OCI-LY1 (cell line): ENCODE measurements around the gene A2ML1.

Experiments
- H2AFZ ChIP-seq: fragments of 200-600 bp; sonication (generic), shearing (Covaris generic); 2 replicates; pipeline ENCODE4 v1.6.0; 2014; ENCODE audit warnings: antibody characterized with exemption, mild to moderate bottlenecking, low read length
- H3F3A ChIP-seq: fragments of 200-600 bp; sonication (generic), shearing (Covaris generic); 2 replicates; pipeline ENCODE4 v1.6.0; 2014; ENCODE audit warnings: mild to moderate bottlenecking, antibody characterized with exemption, low read length, moderate library complexity; ENCODE audit not compliant: insufficient read depth
- H3K27ac ChIP-seq: fragments of 200-600 bp; sonication (generic); 2 replicates; pipeline ENCODE4 v1.5.1; 2014; ENCODE audit warnings: low read length, mixed run types, mild to moderate bottlenecking, low read depth; ENCODE audit not compliant: poor library complexity, severe bottlenecking
- H3K27me3 ChIP-seq: fragments of 200-600 bp; sonication (generic); 2 replicates; pipeline ENCODE4 v1.6.0; 2014; ENCODE audit warnings: antibody characterized with exemption, mild to moderate bottlenecking, low read length, moderate library complexity; ENCODE audit not compliant: insufficient read depth
- H3K36me3 ChIP-seq: fragments of 200-600 bp; sonication (generic); 2 replicates; pipeline ENCODE4 v1.6.1; 2014; ENCODE audit warnings: mild to moderate bottlenecking, antibody characterized with exemption, low read length, moderate library complexity, mixed read lengths; ENCODE audit not compliant: insufficient read depth
- H3K4me1 ChIP-seq: fragments of 200-600 bp; sonication (generic); 2 replicates; pipeline ENCODE4 v1.5.1; 2014; ENCODE audit warnings: mild to moderate bottlenecking, low read length, moderate library complexity; ENCODE audit not compliant: insufficient read depth, severe bottlenecking
- H3K4me2 ChIP-seq: fragments of 200-600 bp; sonication (generic), shearing (Covaris generic); 2 replicates; pipeline ENCODE4 v1.6.1; 2014; ENCODE audit warnings: low read length
- H3K4me3 ChIP-seq: fragments of 200-600 bp; sonication (generic); 2 replicates; pipeline ENCODE4 v1.5.1; 2014; ENCODE audit warnings: low read length, low read depth, mild to moderate bottlenecking, mixed read lengths; ENCODE audit not compliant: poor library complexity, severe bottlenecking
- H3K79me2 ChIP-seq: fragments of 200-600 bp; shearing (Covaris generic); 2 replicates; pipeline ENCODE4 v1.6.1; 2016; ENCODE audit warnings: mixed run types, low read length, mixed read lengths; ENCODE audit not compliant: insufficient read depth
- H3K9ac ChIP-seq: fragments of 200-600 bp; sonication (generic), shearing (Covaris generic); 2 replicates; pipeline ENCODE4 v1.6.1; 2014; ENCODE audit warnings: mild to moderate bottlenecking, low read length, mixed read lengths
- H3K9me2 ChIP-seq: fragments of 200-600 bp; sonication (generic), shearing (Covaris generic); 2 replicates; pipeline ENCODE4 v1.6.1; 2014; ENCODE audit warnings: low read depth, mild to moderate bottlenecking, low read length, mixed read lengths
- H3K9me3 ChIP-seq: fragments of 200-600 bp; shearing (Covaris generic); 2 replicates; pipeline ENCODE4 v1.6.1; 2014; ENCODE audit warnings: low read length, mixed read lengths
- H4K20me1 ChIP-seq: fragments of 200-600 bp; sonication (generic), shearing (Covaris generic); 2 replicates; pipeline ENCODE4 v1.6.0; 2016; ENCODE audit warnings: mild to moderate bottlenecking, low read length; ENCODE audit not compliant: insufficient read depth
- EZH2 ChIP-seq: fragments of 200-600 bp; sonication (generic), shearing (Covaris generic); IDR thresholded peaks from 2 replicates; pipeline ENCODE4 v1.8.0; 2017; ENCODE audit warnings: borderline replicate concordance, mixed run types, mild to moderate bottlenecking, antibody characterized with exemption, low read length, moderate library complexity, mixed read lengths
- TF ChIP-seq, protein P1 (sequence below): fragments of 200-600 bp; sonication (generic), shearing (Covaris generic); IDR thresholded peaks from 2 replicates; pipeline ENCODE4 v1.5.1; 2017; ENCODE audit warnings: mild to moderate bottlenecking, antibody characterized with exemption, low read length, moderate library complexity, mixed read lengths

A2ML1 gene

DNA sequence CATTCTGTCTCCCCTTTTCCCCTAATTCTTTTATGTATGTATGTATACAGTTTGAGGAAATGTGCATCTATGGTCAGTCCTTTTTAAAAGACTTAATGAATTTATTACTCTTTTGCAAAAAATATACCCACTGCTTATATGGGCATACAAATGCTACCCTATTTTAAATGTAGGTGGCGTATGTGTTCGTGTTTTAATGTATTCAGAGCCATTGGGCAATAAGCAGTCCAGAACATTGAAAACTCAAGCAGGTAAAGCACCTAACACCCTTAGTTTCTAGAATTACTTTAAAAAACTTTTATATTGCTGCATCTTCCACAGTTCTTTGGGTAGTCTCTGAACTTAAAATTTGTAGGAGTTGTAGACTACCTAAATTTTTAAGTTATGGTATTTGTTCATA lies 42.6 kb upstream of the A2ML1 start:
- Histone ChIP-seq H3K27ac (peak overlapping the region; percentile 28), H3K79me2 (no peaks in the 10 kb centered on the region), H3K4me1 (no peaks in the 10 kb centered on the region), H3K36me3 (peaks cover 53% of the 10 kb centered on the region; the same call in 1 of the 2 replicates), H3K27me3 (no peaks in the 10 kb centered on the region), H3K4me2 (no peak overlapping the region), H3K9me2 (no peaks in the 10 kb centered on the region), H3K9ac (no peak overlapping the region), H2AFZ (no peak overlapping the region), H3F3A (0 out of 2 replicates have a peak, but pooled peaks cover 4% of the 10 kb centered on the region), H4K20me1 (no peaks in the 10 kb centered on the region), H3K4me3 (no peak overlapping the region), H3K9me3 (no peaks in the 10 kb centered on the region)
- TF ChIP-seq, protein P1, sequence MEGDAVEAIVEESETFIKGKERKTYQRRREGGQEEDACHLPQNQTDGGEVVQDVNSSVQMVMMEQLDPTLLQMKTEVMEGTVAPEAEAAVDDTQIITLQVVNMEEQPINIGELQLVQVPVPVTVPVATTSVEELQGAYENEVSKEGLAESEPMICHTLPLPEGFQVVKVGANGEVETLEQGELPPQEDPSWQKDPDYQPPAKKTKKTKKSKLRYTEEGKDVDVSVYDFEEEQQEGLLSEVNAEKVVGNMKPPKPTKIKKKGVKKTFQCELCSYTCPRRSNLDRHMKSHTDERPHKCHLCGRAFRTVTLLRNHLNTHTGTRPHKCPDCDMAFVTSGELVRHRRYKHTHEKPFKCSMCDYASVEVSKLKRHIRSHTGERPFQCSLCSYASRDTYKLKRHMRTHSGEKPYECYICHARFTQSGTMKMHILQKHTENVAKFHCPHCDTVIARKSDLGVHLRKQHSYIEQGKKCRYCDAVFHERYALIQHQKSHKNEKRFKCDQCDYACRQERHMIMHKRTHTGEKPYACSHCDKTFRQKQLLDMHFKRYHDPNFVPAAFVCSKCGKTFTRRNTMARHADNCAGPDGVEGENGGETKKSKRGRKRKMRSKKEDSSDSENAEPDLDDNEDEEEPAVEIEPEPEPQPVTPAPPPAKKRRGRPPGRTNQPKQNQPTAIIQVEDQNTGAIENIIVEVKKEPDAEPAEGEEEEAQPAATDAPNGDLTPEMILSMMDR: peak; percentile 21; the same call in 1 of the 2 replicates
- TF ChIP-seq EZH2: no peak

DNA sequence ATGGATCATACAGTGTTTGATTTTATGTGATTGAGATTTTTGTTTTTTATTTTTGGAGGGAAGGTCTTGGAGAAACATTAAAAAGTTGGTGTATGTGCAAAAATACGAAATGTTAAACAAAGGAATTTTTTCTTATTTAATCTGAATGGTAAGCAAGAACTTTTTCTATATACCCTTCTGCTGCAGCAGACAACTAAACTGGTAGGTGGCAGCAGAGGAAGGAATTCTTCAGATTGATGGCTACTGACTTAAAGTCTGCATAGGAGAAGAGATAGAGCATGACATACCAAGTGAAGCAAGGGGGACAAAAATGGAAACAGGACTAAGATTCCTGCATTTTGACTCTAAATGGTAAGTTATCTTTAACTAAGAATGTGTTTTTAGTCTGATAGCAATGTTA lies 42.0 kb upstream of the A2ML1 start:
- Histone ChIP-seq H3K9me3 (no peaks in the 10 kb centered on the region), H3K4me3 (no peak overlapping the region), H3K36me3 (peaks cover 47% of the 10 kb centered on the region; the same call in 1 of the 2 replicates), H4K20me1 (no peaks in the 10 kb centered on the region), H3K27ac (peak overlapping the region; percentile 28), H2AFZ (no peak overlapping the region), H3K79me2 (no peaks in the 10 kb centered on the region), H3K4me1 (no peaks in the 10 kb centered on the region), H3K4me2 (no peak overlapping the region), H3K27me3 (no peaks in the 10 kb centered on the region), H3K9me2 (no peaks in the 10 kb centered on the region), H3K9ac (no peak overlapping the region), H3F3A (0 out of 2 replicates have a peak, but pooled peaks cover 4% of the 10 kb centered on the region)
- TF ChIP-seq, protein P1: peak; percentile 46; the same call in 1 of the 2 replicates
- no peak for TF ChIP-seq EZH2

DNA sequence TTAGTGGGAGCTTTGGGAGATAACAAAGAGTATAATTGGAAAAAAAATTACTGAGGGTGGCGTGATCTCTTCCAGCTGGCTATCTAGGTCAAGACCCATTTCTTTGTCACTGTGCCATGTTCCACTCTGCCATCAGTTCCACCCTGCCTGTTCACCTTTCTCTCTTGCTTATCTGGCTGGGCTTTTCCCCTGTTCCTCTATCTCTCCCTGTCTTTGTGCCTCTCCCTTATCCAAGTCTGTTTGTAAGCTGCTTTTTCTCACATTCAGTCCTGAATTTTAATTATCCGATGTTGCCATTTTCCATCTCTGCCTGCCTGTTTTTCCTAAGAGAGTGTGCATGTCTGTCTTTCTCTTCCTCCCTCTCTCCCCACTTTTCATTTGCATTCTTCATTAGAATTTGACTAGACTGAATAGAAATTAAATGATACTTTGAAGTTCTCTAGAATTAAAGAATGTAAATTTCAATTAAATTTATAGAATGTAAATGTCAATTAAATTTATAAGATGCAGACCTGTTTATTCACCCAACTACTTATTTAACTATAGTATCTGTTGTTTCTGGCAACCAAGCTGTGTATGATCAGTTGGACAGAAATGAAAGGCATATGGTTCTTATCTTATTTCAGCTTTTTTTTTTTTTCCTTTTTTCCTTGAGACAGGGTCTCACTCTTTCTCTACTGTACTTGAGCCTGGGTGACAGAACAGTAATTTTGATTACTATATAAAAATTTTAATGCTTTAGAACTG lies 40.9 kb upstream of the A2ML1 start:
- no peak overlapping the region for H2AFZ ChIP-seq

More for the DNA sequence above, 40.9 kb upstream of the A2ML1 start:
- Histone ChIP-seq H3K9ac (no peak overlapping the region), H3K27ac (no peak overlapping the region), H3K79me2 (no peaks in the 10 kb centered on the region), H3F3A (no peaks in the 10 kb centered on the region), H3K4me1 (no peaks in the 10 kb centered on the region), H3K9me2 (no peaks in the 10 kb centered on the region), H3K36me3 (peaks cover 39% of the 10 kb centered on the region; the same call in 1 of the 2 replicates), H3K9me3 (no peaks in the 10 kb centered on the region), H4K20me1 (no peaks in the 10 kb centered on the region), H3K4me2 (no peak overlapping the region), H3K4me3 (no peak overlapping the region), H3K27me3 (no peaks in the 10 kb centered on the region)
- no peak for TF ChIP-seq EZH2
- TF ChIP-seq, protein P1: no peak
